H1 (cell line): ENCODE data around the gene INTS2. TPM values are rescaled to one million over a fixed set of nuclear protein-coding genes. Genes with fewer than 3 reads are reported as not detected.

Experiments
- CHD1 ChIP-seq: IDR thresholded peaks from 2 replicates; pipeline ENCODE4 v1.6.1; 2012; ENCODE audit warnings: low read depth, low read length, improper control_type of control experiment
- CHD2 ChIP-seq: IDR thresholded peaks from 2 replicates; pipeline ENCODE4 v1.6.1; 2012; ENCODE audit warnings: low read length, improper control_type of control experiment
- GABPA ChIP-seq: IDR thresholded peaks from 2 replicates; pipeline ENCODE4 v1.6.1; 2011; ENCODE audit warnings: mild to moderate bottlenecking, low read length, moderate library complexity, borderline replicate concordance; ENCODE audit not compliant: insufficient read depth
- SRF ChIP-seq: IDR thresholded peaks from 2 replicates; pipeline ENCODE4 v1.6.1; 2011; ENCODE audit warnings: mild to moderate bottlenecking, low read depth, low read length, moderate library complexity
- polyA plus RNA-seq, 7 experiments: library from polyadenylated mRNA; depleted of rRNA in 3 of 7; stranded (reverse) in 5 of 7; unstranded in 2 of 7; fragments of >200 nt in 5 of 7; fragments of 200-250 nt in 2 of 7; gene quantifications; 1 replicate in 5 of 7; 2 replicates in 1 of 7; 4 replicates in 1 of 7; pipeline versions ENCODE4 v1.2.1 to v1.2.3, GENCODE V29; 2011 to 2013; ENCODE audit warnings: missing spikeins in 2 of 7, mixed read lengths in 2 of 7
- total RNA-seq: library from RNA; stranded (reverse); fragmentation: NEBNext Ultra II Directional; extraction: Animal tissue kit (Norgen Biotek cat#: 25700); gene quantifications from 2 replicates; pipeline ENCODE4 v1.2.1, GENCODE V29; 2021
- TF ChIP-seq, protein P1 (sequence below): fragments of 300-600 bp; sonication (generic); IDR thresholded peaks from 2 replicates; pipeline ENCODE4 v1.7.1; 2012; ENCODE audit warnings: low read length, moderate library complexity, mild to moderate bottlenecking, inconsistent platforms; ENCODE audit not compliant: insufficient replicate concordance
- TF ChIP-seq, protein P2 (sequence below): IDR thresholded peaks from 2 replicates; pipeline ENCODE4 v1.6.1; 2011; ENCODE audit warnings: low read depth, mild to moderate bottlenecking, low read length; ENCODE audit not compliant: insufficient read depth

Gene INTS2
- total and polyA plus RNA-seq, 2 of the 8 experiments (the other 6 are each of a cell fraction or from before 2014, with no cell fraction given): 9.4 to 21.8 TPM

DNA sequence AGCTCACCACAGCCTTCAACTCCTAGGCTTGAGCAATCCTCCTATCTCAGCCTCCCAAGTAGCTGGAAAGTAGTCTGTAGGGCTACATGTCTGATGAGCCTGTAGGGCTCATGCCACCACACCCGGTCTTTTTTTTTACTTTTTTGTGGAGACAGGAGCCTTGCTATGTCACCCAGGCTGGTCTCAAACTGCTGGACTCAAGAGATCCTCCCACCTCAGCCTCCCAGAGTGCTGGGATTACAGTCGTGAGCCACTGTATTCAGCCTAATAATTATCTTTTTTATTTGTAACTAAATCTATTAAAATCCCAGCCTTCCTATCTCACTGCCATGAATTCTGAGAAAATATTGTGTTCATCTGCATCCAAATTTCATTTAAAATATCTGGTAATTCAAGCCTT lies 79.5 kb downstream of the INTS2 start (continued):
- TF ChIP-seq, protein P1, sequence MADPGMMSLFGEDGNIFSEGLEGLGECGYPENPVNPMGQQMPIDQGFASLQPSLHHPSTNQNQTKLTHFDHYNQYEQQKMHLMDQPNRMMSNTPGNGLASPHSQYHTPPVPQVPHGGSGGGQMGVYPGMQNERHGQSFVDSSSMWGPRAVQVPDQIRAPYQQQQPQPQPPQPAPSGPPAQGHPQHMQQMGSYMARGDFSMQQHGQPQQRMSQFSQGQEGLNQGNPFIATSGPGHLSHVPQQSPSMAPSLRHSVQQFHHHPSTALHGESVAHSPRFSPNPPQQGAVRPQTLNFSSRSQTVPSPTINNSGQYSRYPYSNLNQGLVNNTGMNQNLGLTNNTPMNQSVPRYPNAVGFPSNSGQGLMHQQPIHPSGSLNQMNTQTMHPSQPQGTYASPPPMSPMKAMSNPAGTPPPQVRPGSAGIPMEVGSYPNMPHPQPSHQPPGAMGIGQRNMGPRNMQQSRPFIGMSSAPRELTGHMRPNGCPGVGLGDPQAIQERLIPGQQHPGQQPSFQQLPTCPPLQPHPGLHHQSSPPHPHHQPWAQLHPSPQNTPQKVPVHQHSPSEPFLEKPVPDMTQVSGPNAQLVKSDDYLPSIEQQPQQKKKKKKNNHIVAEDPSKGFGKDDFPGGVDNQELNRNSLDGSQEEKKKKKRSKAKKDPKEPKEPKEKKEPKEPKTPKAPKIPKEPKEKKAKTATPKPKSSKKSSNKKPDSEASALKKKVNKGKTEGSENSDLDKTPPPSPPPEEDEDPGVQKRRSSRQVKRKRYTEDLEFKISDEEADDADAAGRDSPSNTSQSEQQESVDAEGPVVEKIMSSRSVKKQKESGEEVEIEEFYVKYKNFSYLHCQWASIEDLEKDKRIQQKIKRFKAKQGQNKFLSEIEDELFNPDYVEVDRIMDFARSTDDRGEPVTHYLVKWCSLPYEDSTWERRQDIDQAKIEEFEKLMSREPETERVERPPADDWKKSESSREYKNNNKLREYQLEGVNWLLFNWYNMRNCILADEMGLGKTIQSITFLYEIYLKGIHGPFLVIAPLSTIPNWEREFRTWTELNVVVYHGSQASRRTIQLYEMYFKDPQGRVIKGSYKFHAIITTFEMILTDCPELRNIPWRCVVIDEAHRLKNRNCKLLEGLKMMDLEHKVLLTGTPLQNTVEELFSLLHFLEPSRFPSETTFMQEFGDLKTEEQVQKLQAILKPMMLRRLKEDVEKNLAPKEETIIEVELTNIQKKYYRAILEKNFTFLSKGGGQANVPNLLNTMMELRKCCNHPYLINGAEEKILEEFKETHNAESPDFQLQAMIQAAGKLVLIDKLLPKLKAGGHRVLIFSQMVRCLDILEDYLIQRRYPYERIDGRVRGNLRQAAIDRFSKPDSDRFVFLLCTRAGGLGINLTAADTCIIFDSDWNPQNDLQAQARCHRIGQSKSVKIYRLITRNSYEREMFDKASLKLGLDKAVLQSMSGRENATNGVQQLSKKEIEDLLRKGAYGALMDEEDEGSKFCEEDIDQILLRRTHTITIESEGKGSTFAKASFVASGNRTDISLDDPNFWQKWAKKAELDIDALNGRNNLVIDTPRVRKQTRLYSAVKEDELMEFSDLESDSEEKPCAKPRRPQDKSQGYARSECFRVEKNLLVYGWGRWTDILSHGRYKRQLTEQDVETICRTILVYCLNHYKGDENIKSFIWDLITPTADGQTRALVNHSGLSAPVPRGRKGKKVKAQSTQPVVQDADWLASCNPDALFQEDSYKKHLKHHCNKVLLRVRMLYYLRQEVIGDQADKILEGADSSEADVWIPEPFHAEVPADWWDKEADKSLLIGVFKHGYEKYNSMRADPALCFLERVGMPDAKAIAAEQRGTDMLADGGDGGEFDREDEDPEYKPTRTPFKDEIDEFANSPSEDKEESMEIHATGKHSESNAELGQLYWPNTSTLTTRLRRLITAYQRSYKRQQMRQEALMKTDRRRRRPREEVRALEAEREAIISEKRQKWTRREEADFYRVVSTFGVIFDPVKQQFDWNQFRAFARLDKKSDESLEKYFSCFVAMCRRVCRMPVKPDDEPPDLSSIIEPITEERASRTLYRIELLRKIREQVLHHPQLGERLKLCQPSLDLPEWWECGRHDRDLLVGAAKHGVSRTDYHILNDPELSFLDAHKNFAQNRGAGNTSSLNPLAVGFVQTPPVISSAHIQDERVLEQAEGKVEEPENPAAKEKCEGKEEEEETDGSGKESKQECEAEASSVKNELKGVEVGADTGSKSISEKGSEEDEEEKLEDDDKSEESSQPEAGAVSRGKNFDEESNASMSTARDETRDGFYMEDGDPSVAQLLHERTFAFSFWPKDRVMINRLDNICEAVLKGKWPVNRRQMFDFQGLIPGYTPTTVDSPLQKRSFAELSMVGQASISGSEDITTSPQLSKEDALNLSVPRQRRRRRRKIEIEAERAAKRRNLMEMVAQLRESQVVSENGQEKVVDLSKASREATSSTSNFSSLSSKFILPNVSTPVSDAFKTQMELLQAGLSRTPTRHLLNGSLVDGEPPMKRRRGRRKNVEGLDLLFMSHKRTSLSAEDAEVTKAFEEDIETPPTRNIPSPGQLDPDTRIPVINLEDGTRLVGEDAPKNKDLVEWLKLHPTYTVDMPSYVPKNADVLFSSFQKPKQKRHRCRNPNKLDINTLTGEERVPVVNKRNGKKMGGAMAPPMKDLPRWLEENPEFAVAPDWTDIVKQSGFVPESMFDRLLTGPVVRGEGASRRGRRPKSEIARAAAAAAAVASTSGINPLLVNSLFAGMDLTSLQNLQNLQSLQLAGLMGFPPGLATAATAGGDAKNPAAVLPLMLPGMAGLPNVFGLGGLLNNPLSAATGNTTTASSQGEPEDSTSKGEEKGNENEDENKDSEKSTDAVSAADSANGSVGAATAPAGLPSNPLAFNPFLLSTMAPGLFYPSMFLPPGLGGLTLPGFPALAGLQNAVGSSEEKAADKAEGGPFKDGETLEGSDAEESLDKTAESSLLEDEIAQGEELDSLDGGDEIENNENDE: no peak
- TF ChIP-seq CHD2: no peak
- no peak for TF ChIP-seq CHD1
- no peak for TF ChIP-seq GABPA
- TF ChIP-seq, protein P2, sequence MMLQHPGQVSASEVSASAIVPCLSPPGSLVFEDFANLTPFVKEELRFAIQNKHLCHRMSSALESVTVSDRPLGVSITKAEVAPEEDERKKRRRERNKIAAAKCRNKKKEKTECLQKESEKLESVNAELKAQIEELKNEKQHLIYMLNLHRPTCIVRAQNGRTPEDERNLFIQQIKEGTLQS: no peak
- no peak for TF ChIP-seq SRF
